ENCODE data around the gene LHFPL3.

LHFPL3 gene

GRCh38 chr7:104928721-104929400 lies 600.5 kb downstream of the LHFPL3 start:
- no peaks in the 10 kb centered on the region for H3K36me3 ChIP-seq (ENCODE audit: insufficient read depth, low read length)
- no peaks in the 10 kb centered on the region for H3K79me2 ChIP-seq (ENCODE audit: insufficient read depth, low read length)
- H3K27ac ChIP-seq (ENCODE audit: low read length), result no peak overlapping the region
- no peaks in the 10 kb centered on the region for H3K9me3 ChIP-seq (ENCODE audit: insufficient read depth, low read length, severe bottlenecking)
- H3K4me1 ChIP-seq (ENCODE audit: insufficient read depth, low read length), result no peaks in the 10 kb centered on the region
- no peak overlapping the region for H3K4me3 ChIP-seq (ENCODE audit: low read depth in 1 of 2, low read length in 2 of 2)
- no peak for ATAC-seq (ENCODE audit: insufficient read depth, low read depth)
- no peak overlapping the region for H3K4me2 ChIP-seq (ENCODE audit: insufficient read depth, low read length)
- DNase-seq, result no peak
- H2AFZ ChIP-seq (ENCODE audit: low read depth, low read length), result no peak overlapping the region
- TF ChIP-seq EZH2 (IDR thresholded peaks at IDR 0.05; ENCODE audit: borderline replicate concordance, low read depth, low read length, severe bottlenecking), result no peak
- TF ChIP-seq, protein P1, sequence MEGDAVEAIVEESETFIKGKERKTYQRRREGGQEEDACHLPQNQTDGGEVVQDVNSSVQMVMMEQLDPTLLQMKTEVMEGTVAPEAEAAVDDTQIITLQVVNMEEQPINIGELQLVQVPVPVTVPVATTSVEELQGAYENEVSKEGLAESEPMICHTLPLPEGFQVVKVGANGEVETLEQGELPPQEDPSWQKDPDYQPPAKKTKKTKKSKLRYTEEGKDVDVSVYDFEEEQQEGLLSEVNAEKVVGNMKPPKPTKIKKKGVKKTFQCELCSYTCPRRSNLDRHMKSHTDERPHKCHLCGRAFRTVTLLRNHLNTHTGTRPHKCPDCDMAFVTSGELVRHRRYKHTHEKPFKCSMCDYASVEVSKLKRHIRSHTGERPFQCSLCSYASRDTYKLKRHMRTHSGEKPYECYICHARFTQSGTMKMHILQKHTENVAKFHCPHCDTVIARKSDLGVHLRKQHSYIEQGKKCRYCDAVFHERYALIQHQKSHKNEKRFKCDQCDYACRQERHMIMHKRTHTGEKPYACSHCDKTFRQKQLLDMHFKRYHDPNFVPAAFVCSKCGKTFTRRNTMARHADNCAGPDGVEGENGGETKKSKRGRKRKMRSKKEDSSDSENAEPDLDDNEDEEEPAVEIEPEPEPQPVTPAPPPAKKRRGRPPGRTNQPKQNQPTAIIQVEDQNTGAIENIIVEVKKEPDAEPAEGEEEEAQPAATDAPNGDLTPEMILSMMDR (IDR thresholded peaks at IDR 0.05; ENCODE audit: borderline replicate concordance, extremely low read depth, low read length, poor library complexity, severe bottlenecking), result no peak
- H4K20me1 ChIP-seq (ENCODE audit: insufficient read depth, low read length), result no peaks in the 10 kb centered on the region
- H3K9ac ChIP-seq (ENCODE audit: low read depth, low read length), result no peak overlapping the region
- peaks cover 5% of the 10 kb centered on the region for H3K27me3 ChIP-seq (ENCODE audit: insufficient read depth, low read length, poor library complexity)

DNA sequence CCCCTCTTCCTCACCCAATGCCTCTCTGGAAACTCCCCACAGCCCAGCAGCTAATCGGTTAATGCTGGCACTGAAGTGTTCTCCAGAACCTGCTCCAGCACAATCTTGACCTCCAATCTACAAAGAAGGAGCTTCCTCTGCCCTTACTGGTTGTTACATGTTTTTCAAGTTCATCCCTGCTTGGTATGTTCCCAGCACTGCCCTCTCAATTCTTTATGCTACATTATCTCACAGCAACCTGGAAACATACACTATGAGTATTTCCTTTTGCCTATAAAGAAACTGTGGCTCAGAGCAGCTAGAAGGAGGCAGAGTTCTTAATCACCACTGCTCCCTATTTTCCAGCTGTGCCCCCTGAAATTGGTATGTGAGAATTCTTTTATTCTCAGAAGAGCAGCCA lies 601.5 kb downstream of the LHFPL3 start:
- no peaks in the 10 kb centered on the region for H3K36me3 ChIP-seq (ENCODE audit: insufficient read depth, low read length)
- no peaks in the 10 kb centered on the region for H4K20me1 ChIP-seq (ENCODE audit: insufficient read depth, low read length)
- no peak overlapping the region for H3K27ac ChIP-seq (ENCODE audit: low read length)
- H3K79me2 ChIP-seq (ENCODE audit: insufficient read depth, low read length), result no peaks in the 10 kb centered on the region
- no peaks in the 10 kb centered on the region for H3K9me3 ChIP-seq (ENCODE audit: insufficient read depth, low read length, severe bottlenecking)
- ATAC-seq (ENCODE audit: insufficient read depth, low read depth), result no peak
- no peak for DNase-seq
- TF ChIP-seq, protein P1 (IDR thresholded peaks at IDR 0.05; ENCODE audit: borderline replicate concordance, extremely low read depth, low read length, poor library complexity, severe bottlenecking), result no peak
- TF ChIP-seq EZH2 (IDR thresholded peaks at IDR 0.05; ENCODE audit: borderline replicate concordance, low read depth, low read length, severe bottlenecking), result no peak
- H3K27me3 ChIP-seq (ENCODE audit: insufficient read depth, low read length, poor library complexity), result peaks cover 5% of the 10 kb centered on the region
- H3K4me2 ChIP-seq (ENCODE audit: insufficient read depth, low read length), result no peak overlapping the region
- no peak overlapping the region for H3K9ac ChIP-seq (ENCODE audit: low read depth, low read length)
- no peak overlapping the region for H2AFZ ChIP-seq (ENCODE audit: low read depth, low read length)
- no peak overlapping the region for H3K4me3 ChIP-seq (ENCODE audit: low read depth in 1 of 2, low read length in 2 of 2)
- no peaks in the 10 kb centered on the region for H3K4me1 ChIP-seq (ENCODE audit: insufficient read depth, low read length)

- H3K4me2 ChIP-seq (ENCODE audit: insufficient read depth, low read length), result no peak overlapping the region
- DNase-seq (no peak), ATAC-seq (ENCODE audit: insufficient read depth, low read depth) (no peak)
- no peak overlapping the region for H2AFZ ChIP-seq (ENCODE audit: low read depth, low read length)
- H3K4me1 ChIP-seq (ENCODE audit: insufficient read depth, low read length), result no peaks in the 10 kb centered on the region
- no peak overlapping the region for H3K9ac ChIP-seq (ENCODE audit: low read depth, low read length)
- H3K27me3 ChIP-seq (ENCODE audit: insufficient read depth, low read length, poor library complexity), result peaks cover 5% of the 10 kb centered on the region
- no peaks in the 10 kb centered on the region for H4K20me1 ChIP-seq (ENCODE audit: insufficient read depth, low read length)
- H3K79me2 ChIP-seq (ENCODE audit: insufficient read depth, low read length), result no peaks in the 10 kb centered on the region
- H3K4me3 ChIP-seq (ENCODE audit: low read depth in 1 of 2, low read length in 2 of 2), result no peak overlapping the region
- no peak overlapping the region for H3K27ac ChIP-seq (ENCODE audit: low read length)
- H3K9me3 ChIP-seq (ENCODE audit: insufficient read depth, low read length, severe bottlenecking), result no peaks in the 10 kb centered on the region
- no peaks in the 10 kb centered on the region for H3K36me3 ChIP-seq (ENCODE audit: insufficient read depth, low read length)
- TF ChIP-seq EZH2 (IDR thresholded peaks at IDR 0.05; ENCODE audit: borderline replicate concordance, low read depth, low read length, severe bottlenecking), result no peak
- TF ChIP-seq, protein P1 (IDR thresholded peaks at IDR 0.05; ENCODE audit: borderline replicate concordance, extremely low read depth, low read length, poor library complexity, severe bottlenecking), result no peak
Measured at GRCh38 chr7:104931181-104931781, 602.9 kb downstream of the LHFPL3 start.
